ENCODE results near the gene KIF24. TPM values are rescaled to one million over a fixed set of nuclear protein-coding genes. Genes with fewer than 3 reads are reported as not detected.
"Not testable (repeated sequence)": the region's sequence is repeated elsewhere in the genome, so short reads cannot be mapped to it uniquely, and the experiment has no call there.

KIF24 gene
- total RNA-seq, 2 donors from 2014 or later = 1.7 to 7.3 TPM

DNA sequence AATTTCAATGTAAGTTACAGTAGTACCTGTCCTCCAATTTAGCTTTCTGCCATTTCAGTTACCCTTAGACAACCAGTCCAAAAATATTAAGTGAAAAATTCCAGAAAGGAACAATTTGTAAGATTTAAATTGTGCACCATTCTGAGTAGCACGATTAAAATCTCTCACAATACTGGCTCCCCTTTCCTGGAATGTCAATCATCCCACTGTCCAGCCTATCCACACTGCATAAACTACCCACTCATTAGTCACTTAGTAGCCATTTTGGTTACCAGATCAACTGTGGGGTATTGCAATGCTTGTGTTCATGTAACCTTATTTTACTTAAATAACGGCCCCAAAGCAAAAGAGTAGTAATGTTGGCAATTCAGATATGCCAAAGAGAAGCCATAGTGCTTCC, 11.6 kb downstream of the KIF24 start:
- H3K27me3 ChIP-seq (replicated peaks; ENCODE audit: insufficient read depth) = no peaks in the 10 kb centered on the region
- no peaks in the 10 kb centered on the region for H3K4me1 ChIP-seq (replicated peaks)
- H3K36me3 ChIP-seq = no peaks in the 10 kb centered on the region
- no peaks in the 10 kb centered on the region for H3K9me3 ChIP-seq
- TF ChIP-seq POLR2AphosphoS5 (IDR thresholded peaks at IDR 0.05) (no peak), POLR2A (IDR thresholded peaks at IDR 0.05) (no peak)
- TF ChIP-seq, protein P1, sequence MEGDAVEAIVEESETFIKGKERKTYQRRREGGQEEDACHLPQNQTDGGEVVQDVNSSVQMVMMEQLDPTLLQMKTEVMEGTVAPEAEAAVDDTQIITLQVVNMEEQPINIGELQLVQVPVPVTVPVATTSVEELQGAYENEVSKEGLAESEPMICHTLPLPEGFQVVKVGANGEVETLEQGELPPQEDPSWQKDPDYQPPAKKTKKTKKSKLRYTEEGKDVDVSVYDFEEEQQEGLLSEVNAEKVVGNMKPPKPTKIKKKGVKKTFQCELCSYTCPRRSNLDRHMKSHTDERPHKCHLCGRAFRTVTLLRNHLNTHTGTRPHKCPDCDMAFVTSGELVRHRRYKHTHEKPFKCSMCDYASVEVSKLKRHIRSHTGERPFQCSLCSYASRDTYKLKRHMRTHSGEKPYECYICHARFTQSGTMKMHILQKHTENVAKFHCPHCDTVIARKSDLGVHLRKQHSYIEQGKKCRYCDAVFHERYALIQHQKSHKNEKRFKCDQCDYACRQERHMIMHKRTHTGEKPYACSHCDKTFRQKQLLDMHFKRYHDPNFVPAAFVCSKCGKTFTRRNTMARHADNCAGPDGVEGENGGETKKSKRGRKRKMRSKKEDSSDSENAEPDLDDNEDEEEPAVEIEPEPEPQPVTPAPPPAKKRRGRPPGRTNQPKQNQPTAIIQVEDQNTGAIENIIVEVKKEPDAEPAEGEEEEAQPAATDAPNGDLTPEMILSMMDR (IDR thresholded peaks at IDR 0.05) = no peak
- no peak overlapping the region for H3K27ac ChIP-seq
- H3K4me3 ChIP-seq = no peak overlapping the region
- WGBS = 82% methylated on average over 2 of the region's 2 CpGs
- DNase-seq (ENCODE audit: low spot score) = no peak
- intact Hi-C loops (cut with DNase I) = no loop called here

DNA sequence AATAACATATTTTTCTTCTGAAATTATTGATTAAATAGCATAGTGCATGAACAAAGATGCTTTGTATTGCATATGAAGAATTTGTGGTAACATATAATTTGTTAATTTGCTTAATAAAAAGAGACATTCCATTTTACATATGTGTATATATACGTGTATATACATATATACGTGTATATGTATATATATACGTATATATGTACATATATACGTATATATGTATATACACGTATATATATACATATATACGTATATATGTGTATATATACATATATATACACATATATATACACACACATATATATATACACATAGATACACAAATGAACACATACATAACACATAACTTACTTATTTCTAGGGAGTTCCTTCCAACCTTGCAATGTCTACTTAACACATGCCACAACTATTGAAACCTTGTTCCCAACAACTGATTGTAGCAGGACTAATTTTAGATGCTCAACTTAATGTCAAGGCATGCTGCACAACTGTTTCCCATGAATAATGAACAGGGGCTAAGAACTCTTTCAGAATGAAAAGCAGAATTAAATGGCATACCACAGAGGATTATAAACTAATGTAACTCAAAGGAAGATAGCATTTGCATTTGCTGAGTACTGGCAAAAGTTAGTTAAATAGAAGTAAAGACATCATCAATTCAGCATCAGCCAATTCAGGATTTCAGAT, 17.4 kb downstream of the KIF24 start:
- Histone ChIP-seq H3K9me3 (no peaks in the 10 kb centered on the region), H3K36me3 (no peaks in the 10 kb centered on the region), H3K27me3 (replicated peaks; ENCODE audit: insufficient read depth) (no peaks in the 10 kb centered on the region), H3K4me3 (no peak overlapping the region), H3K4me1 (replicated peaks) (no peaks in the 10 kb centered on the region), H3K27ac (no peak overlapping the region)
- no peak for DNase-seq (ENCODE audit: low spot score)
- intact Hi-C loops (cut with DNase I) = no loop called here
- WGBS = 91% methylated on average over 6 of the region's 6 CpGs
- no peak for TF ChIP-seq POLR2A (IDR thresholded peaks at IDR 0.05)
- TF ChIP-seq, protein P1 (IDR thresholded peaks at IDR 0.05) = no peak
- TF ChIP-seq POLR2AphosphoS5 (IDR thresholded peaks at IDR 0.05) = no peak

DNA sequence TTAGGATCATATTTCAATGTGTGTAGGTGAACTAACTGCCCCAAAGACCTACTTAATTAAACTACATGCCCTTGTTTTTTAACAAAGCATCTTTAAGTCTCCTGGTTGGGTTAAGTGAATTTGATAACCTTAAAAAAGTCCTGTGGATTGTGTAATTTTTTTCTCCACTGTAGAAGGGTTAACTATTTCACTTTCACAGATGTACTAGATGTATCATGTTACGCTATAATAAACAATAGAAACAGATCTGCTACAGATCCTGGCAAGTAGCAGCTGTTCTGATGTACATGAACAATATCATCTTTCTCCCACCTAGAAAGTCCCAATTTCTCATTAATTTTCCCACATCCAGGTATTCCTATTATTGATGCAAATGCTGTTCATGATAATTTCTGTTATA, 18.9 kb downstream of the KIF24 start:
- DNase-seq (ENCODE audit: low spot score) = no peak
- no peak overlapping the region for H3K4me3 ChIP-seq
- TF ChIP-seq POLR2A (IDR thresholded peaks at IDR 0.05) = no peak
- TF ChIP-seq, protein P1 (IDR thresholded peaks at IDR 0.05) = no peak
- intact Hi-C loops (cut with DNase I) = no loop called here
- no peak overlapping the region for H3K27ac ChIP-seq
- H3K36me3 ChIP-seq = no peaks in the 10 kb centered on the region
- H3K4me1 ChIP-seq (replicated peaks) = no peaks in the 10 kb centered on the region
- H3K9me3 ChIP-seq = no peaks in the 10 kb centered on the region
- 86% methylated on average over 1 of the region's 1 CpG for WGBS
- H3K27me3 ChIP-seq (replicated peaks; ENCODE audit: insufficient read depth) = no peaks in the 10 kb centered on the region

DNA sequence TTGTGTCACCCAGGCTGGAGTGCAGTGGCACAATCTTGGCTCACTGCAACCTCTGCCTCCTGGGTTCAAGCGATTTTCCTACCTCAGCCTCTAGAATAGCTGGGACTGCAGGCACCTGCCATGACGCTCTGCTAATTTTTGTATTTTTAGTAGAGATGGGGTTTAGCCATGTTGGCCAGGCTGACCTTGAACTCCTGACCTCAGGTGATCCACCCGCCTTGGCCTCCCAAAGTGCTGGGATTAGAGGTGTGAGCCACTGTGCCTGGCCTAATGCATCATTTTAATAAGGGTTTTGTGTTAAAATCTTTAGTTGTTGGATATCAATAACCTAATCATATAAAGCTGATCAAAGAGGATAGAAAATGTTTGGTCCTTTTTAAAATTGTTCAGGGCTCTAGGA, 20.8 kb downstream of the KIF24 start:
- 96% methylated on average over 3 of the region's 3 CpGs for WGBS

DNA sequence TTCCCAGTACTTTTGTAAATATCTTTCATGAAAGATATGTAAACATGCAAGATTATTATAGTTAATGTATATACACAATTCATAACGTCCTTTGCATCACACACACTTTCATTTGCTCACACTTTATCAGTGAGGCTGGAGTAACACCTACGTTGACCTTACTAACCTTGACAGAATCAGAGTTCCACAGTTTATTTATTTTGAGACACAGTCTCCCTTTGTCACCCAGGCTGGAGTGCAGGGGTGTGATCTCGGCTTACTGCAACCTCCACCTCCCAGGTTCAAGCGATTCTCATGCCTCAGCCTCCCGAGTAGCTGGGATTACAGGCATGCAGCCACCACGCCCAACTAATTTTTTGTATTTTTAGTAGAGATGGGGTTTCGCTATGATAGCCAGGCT, 28.0 kb downstream of the KIF24 start:
- H3K27ac ChIP-seq; H3K9me3 ChIP-seq; H3K36me3 ChIP-seq; H3K4me1 ChIP-seq (replicated peaks); intact Hi-C loops (cut with DNase I); H3K27me3 ChIP-seq (replicated peaks; ENCODE audit: insufficient read depth); H3K4me3 ChIP-seq; DNase-seq (ENCODE audit: low spot score): not testable (repeated sequence)
- WGBS = 88% methylated on average over 7 of the region's 7 CpGs

More for the DNA sequence above, 20.8 kb downstream of the KIF24 start:
- H3K9me3 ChIP-seq; H3K4me1 ChIP-seq (replicated peaks); DNase-seq (ENCODE audit: low spot score); H3K36me3 ChIP-seq; intact Hi-C loops (cut with DNase I); H3K27me3 ChIP-seq (replicated peaks; ENCODE audit: insufficient read depth); H3K4me3 ChIP-seq; H3K27ac ChIP-seq: not testable (repeated sequence)

DNA sequence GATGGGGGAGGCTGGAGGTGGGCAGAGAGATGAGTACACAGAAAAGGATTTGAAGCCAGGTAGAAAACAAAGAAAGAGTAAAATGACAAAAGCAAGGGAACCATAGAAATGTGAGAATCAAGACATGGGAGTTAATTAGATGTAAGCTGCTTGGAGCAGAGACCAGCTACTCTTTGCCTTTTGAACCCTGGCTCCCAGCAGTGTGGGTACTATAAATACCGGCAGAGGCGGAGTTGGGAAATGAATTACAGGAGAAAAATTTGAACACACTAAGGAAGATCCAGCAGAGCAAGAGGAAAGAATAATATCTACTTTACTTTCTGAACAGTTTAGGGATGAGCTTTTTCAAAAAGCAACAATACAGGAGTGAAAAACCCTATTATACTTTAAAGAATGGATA, 36.5 kb downstream of the KIF24 start:
- no peaks in the 10 kb centered on the region for H3K36me3 ChIP-seq
- no peaks in the 10 kb centered on the region for H3K9me3 ChIP-seq
- H3K27me3 ChIP-seq (replicated peaks; ENCODE audit: insufficient read depth) = no peaks in the 10 kb centered on the region
- no peak for DNase-seq (ENCODE audit: low spot score)
- no peak overlapping the region for H3K4me3 ChIP-seq
- no peaks in the 10 kb centered on the region for H3K4me1 ChIP-seq (replicated peaks)
- no peak overlapping the region for H3K27ac ChIP-seq
- TF ChIP-seq POLR2A (IDR thresholded peaks at IDR 0.05) = no peak
- no peak for TF ChIP-seq POLR2AphosphoS5 (IDR thresholded peaks at IDR 0.05)
- TF ChIP-seq, protein P1 (IDR thresholded peaks at IDR 0.05) = no peak
- intact Hi-C loops (cut with DNase I) = no loop called here
- WGBS = 61% methylated on average over 2 of the region's 2 CpGs

Data from prostate gland (tissue), 2 donors.